Transverse colon (tissue), 4 donors: ENCODE data around the gene PDSS1. TPM values are rescaled to one million over a fixed set of nuclear protein-coding genes. Genes with fewer than 3 reads are reported as not detected.
"Not testable (repeated sequence)": the region's sequence is repeated elsewhere in the genome, so short reads cannot be mapped to it uniquely, and the experiment has no call there.

Experiments used
- DNase-seq: peaks from one replicate; pipeline ENCODE4 v3.0.0-alpha.2; 2019
- H3K27ac ChIP-seq, 4 donors: fragments of 200-600 bp; sonication (generic); 2 replicates each; pipeline ENCODE4 v1.5.1; 2016 to 2018; ENCODE audit warnings: inconsistent platforms in 4 of 4
- H3K27me3 ChIP-seq: fragments of 200-600 bp; sonication (generic); 2 replicates; pipeline ENCODE4 v1.5.1; 2017; ENCODE audit warnings: inconsistent platforms
- H3K36me3 ChIP-seq, 4 donors: fragments of 200-600 bp; sonication (generic); 2 replicates each; pipeline ENCODE4 v1.5.1; 2017 to 2019; ENCODE audit warnings: inconsistent platforms in 4 of 4
- H3K4me1 ChIP-seq, 4 donors: fragments of 200-600 bp; sonication (generic); 2 replicates each; pipeline ENCODE4 v1.5.1; 2017 to 2020; ENCODE audit warnings: inconsistent platforms in 4 of 4
- H3K4me3 ChIP-seq, 4 donors: fragments of 200-600 bp; sonication (generic); 1 replicate in 1 of 4; 2 replicates in 3 of 4; pipeline versions ENCODE4 v1.5.1 to v1.6.1; 2017 to 2019; ENCODE audit warnings: inconsistent platforms in 4 of 4
- H3K9me3 ChIP-seq, 2 donors: fragments of 200-600 bp; sonication (generic); 2 replicates each; pipeline ENCODE4 v1.5.1; 2017 to 2019; ENCODE audit warnings: inconsistent platforms in 2 of 2
- CTCF ChIP-seq, 5 experiments: fragments of 200-600 bp in 3 of 5; fragments of 450-650 bp in 2 of 5; sonication (generic) in 3 of 5; IDR thresholded peaks; 1 replicate in 2 of 5; 2 replicates in 3 of 5; pipeline ENCODE4 v1.5.1; 2016 to 2017; ENCODE audit warnings: antibody characterized with exemption in 5 of 5, inconsistent platforms in 3 of 5, mild to moderate bottlenecking in 2 of 5, moderate library complexity in 1 of 5
- EP300 ChIP-seq: sonication (generic); formaldehyde crosslinking; IDR thresholded peaks from one replicate; pipeline ENCODE4 v1.6.1; 2017; ENCODE audit warnings: antibody characterized with exemption, low read depth
- POLR2A ChIP-seq: fragments of 450-650 bp; IDR thresholded peaks from one replicate; pipeline ENCODE4 v1.6.1; 2016; ENCODE audit warnings: antibody characterized with exemption, mild to moderate bottlenecking, moderate library complexity
- POLR2AphosphoS5 ChIP-seq, 3 donors: sonication (generic); formaldehyde crosslinking; IDR thresholded peaks; one replicate each; pipeline ENCODE4 v1.6.1; 2016; ENCODE audit warnings: antibody characterized with exemption in 3 of 3
- WGBS, 2 donors: methylation state at CpG; one replicate each; pipeline ENCODE4 v1.1.5; 2018; ENCODE audit warnings: low coverage in 1 of 2; 5-methylcytosine and 5-hydroxymethylcytosine counted together
- in situ Hi-C, 4 donors: fragments of 200-750 bp; cut with MboI; loops; one replicate each; pipeline versions ENCODE4 v1.15.0 to v1.15.1; 2017; ENCODE audit warnings: low sequenced_read_pairs in 3 of 4, low pct_ligation_motif_present in 1 of 4, low pct_unique_long_range_greater_than_20kb in 1 of 4
- intact Hi-C: fragments of 100-400 bp; cut with DNase I; formaldehyde crosslinking; loops from one replicate; pipeline ENCODE4 v1.15.1; 2023; ENCODE audit warnings: low total_unique reads
- total RNA-seq, 4 donors: library from RNA; depleted of rRNA; stranded (reverse); fragments of >200 nt; gene quantifications; one replicate each; pipeline ENCODE4 v1.1.0, GENCODE V29; 2016

The PDSS1 gene
- total RNA-seq, 4 donors from 2014 or later, result 13.1 to 66.7 (median 23.8) TPM

- Histone ChIP-seq H3K27me3 (no peaks in the 10 kb centered on the region), H3K36me3 (no peaks in the 10 kb centered on the region), H3K4me3 (no peak overlapping the region), H3K9me3 (no peaks in the 10 kb centered on the region), H3K27ac (no peak overlapping the region), H3K4me1 (no peaks in the 10 kb centered on the region)
- intact Hi-C loops, result no loop called here
- no peak for DNase-seq
- in situ Hi-C loops, result loop anchor here in 1 of 4 donors (25.0 kb wide), 1 partner anchor 342 kb away; no protein-coding TSS in a partner anchor
- no peak for TF ChIP-seq POLR2AphosphoS5 (IDR thresholded peaks at IDR 0.05)
- no peak for TF ChIP-seq CTCF (IDR thresholded peaks at IDR 0.05)
- no peak for TF ChIP-seq EP300
- TF ChIP-seq POLR2A, result no peak
Measured at GRCh38 chr10:26679588-26679987, 17.9 kb upstream of the PDSS1 start.

- 71 to 88% methylated on average over 1 of the region's 1 CpG for WGBS, 2 donors
- intact Hi-C loops (no loop called here), in situ Hi-C loops (loop anchor here in 1 of 4 donors (25.0 kb wide), 1 partner anchor 344 kb away; no protein-coding TSS in a partner anchor)
Measured at GRCh38 chr10:26681076-26681475, 16.4 kb upstream of the PDSS1 start.

GRCh38 chr10:26681971-26682370 lies 15.5 kb upstream of the PDSS1 start:
- H3K9me3 ChIP-seq, H3K36me3 ChIP-seq, H3K27ac ChIP-seq, H3K4me3 ChIP-seq, H3K4me1 ChIP-seq, H3K27me3 ChIP-seq, intact Hi-C loops: not testable (repeated sequence)
- in situ Hi-C loops, result loop anchor here in 1 of 4 donors (25.0 kb wide), 1 partner anchor 345 kb away; no protein-coding TSS in a partner anchor
- peak; percentile 31 for DNase-seq
- WGBS, 2 donors, result 55 to 56% methylated on average over 1 to 3 of the region's 3 CpGs

More at GRCh38 chr10:26681076-26681475, 16.4 kb upstream of the PDSS1 start:
- no peaks in the 10 kb centered on the region for H3K36me3 ChIP-seq
- DNase-seq, result no peak
- H3K4me3 ChIP-seq, result no peak overlapping the region
- H3K4me1 ChIP-seq, result peaks cover 0 to 3% (median 0%) of the 10 kb centered on the region in 4 donors
- H3K27ac ChIP-seq, result no peak overlapping the region
- no peaks in the 10 kb centered on the region for H3K27me3 ChIP-seq
- H3K9me3 ChIP-seq, result no peaks in the 10 kb centered on the region
- TF ChIP-seq EP300 (no peak), POLR2A (no peak), POLR2AphosphoS5 (IDR thresholded peaks at IDR 0.05) (no peak), CTCF (IDR thresholded peaks at IDR 0.05) (no peak)

GRCh38 chr10:26682931-26683330 lies 14.6 kb upstream of the PDSS1 start:
- 52 to 57% methylated on average over 6 of the region's 6 CpGs for WGBS, 2 donors
- H3K9me3 ChIP-seq, result no peaks in the 10 kb centered on the region
- in situ Hi-C loops (loop anchor here in 1 of 4 donors (25.0 kb wide), 1 partner anchor 346 kb away; no protein-coding TSS in a partner anchor), intact Hi-C loops (no loop called here)
- H3K27ac ChIP-seq, result no peak overlapping the region
- peaks cover 0 to 3% (median 0%) of the 10 kb centered on the region in 4 donors for H3K4me1 ChIP-seq
- H3K36me3 ChIP-seq, result no peaks in the 10 kb centered on the region
- TF ChIP-seq POLR2AphosphoS5 (IDR thresholded peaks at IDR 0.05), result no peak
- TF ChIP-seq CTCF (IDR thresholded peaks at IDR 0.05), result no peak
- TF ChIP-seq EP300, result no peak
- TF ChIP-seq POLR2A, result no peak
- DNase-seq, result no peak
- H3K27me3 ChIP-seq, result no peaks in the 10 kb centered on the region
- H3K4me3 ChIP-seq, result no peak overlapping the region
